ENCODE data around the gene CARD10. TPM values are rescaled to one million over a fixed set of nuclear protein-coding genes. Genes with fewer than 3 reads are reported as not detected.

The CARD10 gene
- total and polyA plus RNA-seq, 2 of the 13 experiments (the other 11 are each of a cell fraction or from before 2014, with no cell fraction given): 35.2 to 55.8 TPM

DNA sequence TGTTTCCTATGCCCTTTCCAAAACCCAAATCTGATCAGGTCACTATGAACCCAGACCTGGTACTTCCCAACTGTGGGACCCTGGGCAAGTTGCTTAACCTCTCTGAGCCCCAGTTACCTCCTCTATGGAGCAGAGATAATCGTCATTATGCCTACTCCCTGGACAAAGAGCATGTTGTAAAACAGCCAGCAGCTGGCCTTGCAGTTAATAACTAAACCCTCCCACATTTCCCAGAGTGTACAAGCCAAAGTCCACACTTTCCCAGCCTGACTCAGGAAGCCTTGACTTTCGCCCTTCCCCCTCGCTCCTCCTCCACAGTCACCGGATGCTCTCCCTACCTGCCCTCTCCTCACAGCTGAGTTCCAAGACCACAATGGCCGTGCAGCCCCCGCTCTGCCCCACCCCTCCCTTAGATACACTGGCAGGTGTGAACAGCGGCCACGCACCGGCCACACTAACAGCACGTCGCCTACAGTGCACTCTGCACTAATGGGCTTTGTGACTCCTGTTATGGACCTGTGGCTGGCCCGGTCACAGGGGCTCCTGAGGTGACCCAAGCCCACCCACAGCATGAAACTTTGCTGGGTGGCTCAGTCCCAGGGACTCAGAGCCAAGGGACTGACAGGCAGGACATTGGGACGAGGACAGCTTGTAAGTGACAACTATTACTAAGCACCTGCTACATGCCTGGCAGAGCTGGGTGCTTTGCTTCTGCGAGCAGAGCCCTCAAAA lies 17.4 kb downstream of the CARD10 start (continued):
- TF ChIP-seq ZNF496 (CRISPR knock-in tag; IDR thresholded peaks at IDR 0.05; ENCODE audit: insufficient replicate concordance) (no peak), ZFP62 (CRISPR knock-in tag; IDR thresholded peaks at IDR 0.05) (0 out of 2 replicates have a peak, but pooled peaks have one; percentile 69), PPARG (CRISPR knock-in tag; conservative IDR thresholded peaks at IDR 0.05) (peak; percentile 85), MEF2D (CRISPR knock-in tag; IDR thresholded peaks at IDR 0.05) (peak; percentile 95), GZF1 (CRISPR knock-in tag; IDR thresholded peaks at IDR 0.05) (no peak), ZNF790 (CRISPR knock-in tag; IDR thresholded peaks at IDR 0.05; ENCODE audit: borderline replicate concordance) (0 out of 2 replicates have a peak, but pooled peaks have one; percentile 58), ZKSCAN5 (CRISPR knock-in tag; IDR thresholded peaks at IDR 0.05) (no peak), ZNF850 (CRISPR knock-in tag; conservative IDR thresholded peaks at IDR 0.05) (0 out of 2 replicates have a peak, but pooled peaks have one; percentile 30), DNMT3B (CRISPR knock-in tag; conservative IDR thresholded peaks at IDR 0.05) (peak; percentile 77; the same call in 1 of the 2 replicates), ZNF224 (CRISPR knock-in tag; IDR thresholded peaks at IDR 0.05) (peak; percentile 83), ZNF775 (CRISPR knock-in tag; IDR thresholded peaks at IDR 0.05; ENCODE audit: borderline replicate concordance) (peak; percentile 81; the same call in 1 of the 2 replicates), ZNF350 (CRISPR knock-in tag; IDR thresholded peaks at IDR 0.05; ENCODE audit: borderline replicate concordance, low read depth) (peak; percentile 98), FUBP1 (CRISPR knock-in tag; IDR thresholded peaks at IDR 0.05; ENCODE audit: borderline replicate concordance) (peak; percentile 88; the same call in 1 of the 2 replicates), ZNF235 (CRISPR knock-in tag; IDR thresholded peaks at IDR 0.05; ENCODE audit: borderline replicate concordance) (peak; percentile 91; the same call in 1 of the 2 replicates), HOXA5 (CRISPR knock-in tag; IDR thresholded peaks at IDR 0.05) (peak; percentile 96), ZNF644 (CRISPR knock-in tag; IDR thresholded peaks at IDR 0.05; ENCODE audit: low read depth) (no peak), ATM (IDR thresholded peaks at IDR 0.05; ENCODE audit: borderline replicate concordance) (peak; percentile 25; the same call in 1 of the 2 replicates), ZNF20 (CRISPR knock-in tag; IDR thresholded peaks at IDR 0.05) (no peak)
- TF ChIP-seq, protein P1, sequence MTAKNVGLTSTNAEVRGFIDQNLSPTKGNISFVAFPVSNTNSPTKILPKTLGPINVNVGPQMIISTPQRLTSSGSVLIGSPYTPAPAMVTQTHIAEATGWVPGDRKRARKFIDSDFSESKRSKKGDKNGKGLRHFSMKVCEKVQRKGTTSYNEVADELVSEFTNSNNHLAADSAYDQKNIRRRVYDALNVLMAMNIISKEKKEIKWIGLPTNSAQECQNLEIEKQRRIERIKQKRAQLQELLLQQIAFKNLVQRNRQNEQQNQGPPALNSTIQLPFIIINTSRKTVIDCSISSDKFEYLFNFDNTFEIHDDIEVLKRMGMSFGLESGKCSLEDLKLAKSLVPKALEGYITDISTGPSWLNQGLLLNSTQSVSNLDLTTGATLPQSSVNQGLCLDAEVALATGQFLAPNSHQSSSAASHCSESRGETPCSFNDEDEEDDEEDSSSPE (CRISPR knock-in tag; IDR thresholded peaks at IDR 0.05): peak; percentile 70; the same call in 1 of the 2 replicates
- TF ChIP-seq, protein P2, sequence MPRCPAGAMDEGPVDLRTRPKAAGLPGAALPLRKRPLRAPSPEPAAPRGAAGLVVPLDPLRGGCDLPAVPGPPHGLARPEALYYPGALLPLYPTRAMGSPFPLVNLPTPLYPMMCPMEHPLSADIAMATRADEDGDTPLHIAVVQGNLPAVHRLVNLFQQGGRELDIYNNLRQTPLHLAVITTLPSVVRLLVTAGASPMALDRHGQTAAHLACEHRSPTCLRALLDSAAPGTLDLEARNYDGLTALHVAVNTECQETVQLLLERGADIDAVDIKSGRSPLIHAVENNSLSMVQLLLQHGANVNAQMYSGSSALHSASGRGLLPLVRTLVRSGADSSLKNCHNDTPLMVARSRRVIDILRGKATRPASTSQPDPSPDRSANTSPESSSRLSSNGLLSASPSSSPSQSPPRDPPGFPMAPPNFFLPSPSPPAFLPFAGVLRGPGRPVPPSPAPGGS (CRISPR knock-in tag; IDR thresholded peaks at IDR 0.05): peak; percentile 88

Measured in HepG2 (cell line).